Measurements from ENCODE around the gene MEI1.

MEI1 gene

DNA sequence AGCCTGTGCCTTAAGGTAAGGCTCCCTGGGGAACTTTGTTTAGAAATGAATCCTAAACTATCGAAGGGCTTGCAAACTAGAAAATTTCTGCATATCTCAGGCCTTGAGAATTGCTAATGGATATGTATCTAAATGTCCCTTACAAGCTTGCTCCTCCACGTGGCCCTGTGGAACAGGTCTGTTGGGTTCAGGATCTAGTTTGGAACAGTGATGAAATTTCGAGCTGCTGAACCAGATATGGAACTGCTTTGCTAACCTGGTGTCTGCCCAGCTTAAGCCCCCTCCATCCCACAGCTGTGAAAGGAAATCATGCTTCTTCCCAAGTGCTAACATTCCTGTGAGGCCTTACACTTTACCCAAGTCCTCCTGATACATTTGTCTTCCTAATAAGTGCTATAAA is 145.2 kb downstream of the MEI1 start:
- Histone ChIP-seq H2AFZ (ENCODE audit: low read depth, low read length) (no peak overlapping the region), H3K4me3 (ENCODE audit: low read length) (no peak overlapping the region), H3K9me3 (ENCODE audit: insufficient read depth, low read length) (no peaks in the 10 kb centered on the region), H3K36me3 (replicated peaks; ENCODE audit: low read depth, low read length) (peaks cover 73% of the 10 kb centered on the region), H3K4me1 (ENCODE audit: low read length) (peaks cover 26% of the 10 kb centered on the region), H3K27me3 (ENCODE audit: low read depth, low read length) (no peaks in the 10 kb centered on the region), H3K79me2 (ENCODE audit: low read length) (peaks cover 100% of the 10 kb centered on the region), H4K20me1 (ENCODE audit: insufficient read depth, low read length) (peaks cover 96% of the 10 kb centered on the region), H3K9ac (ENCODE audit: low read length) (no peak overlapping the region), H3K4me2 (ENCODE audit: low read length) (no peak overlapping the region), H3K27ac (ENCODE audit: low read length) (no peak overlapping the region)
- TF ChIP-seq EZH2phosphoT487 (IDR thresholded peaks at IDR 0.05; ENCODE audit: low read depth) (no peak), CTCF (IDR thresholded peaks at IDR 0.05; ENCODE audit: low read depth, low read length) (no peak)

GRCh38 chr22:41845380-41846267 is 146.3 kb downstream of the MEI1 start:
- Histone ChIP-seq H3K9me3 (ENCODE audit: insufficient read depth, low read length) (no peaks in the 10 kb centered on the region), H3K4me2 (ENCODE audit: low read length) (no peak overlapping the region), H3K9ac (ENCODE audit: low read length) (no peak overlapping the region), H3K4me1 (ENCODE audit: low read length) (peaks cover 14% of the 10 kb centered on the region), H3K27ac (ENCODE audit: low read length) (no peak overlapping the region), H3K36me3 (replicated peaks; ENCODE audit: low read depth, low read length) (peaks cover 66% of the 10 kb centered on the region), H2AFZ (ENCODE audit: low read depth, low read length) (no peak overlapping the region), H4K20me1 (ENCODE audit: insufficient read depth, low read length) (peaks cover 96% of the 10 kb centered on the region), H3K27me3 (ENCODE audit: low read depth, low read length) (no peaks in the 10 kb centered on the region), H3K79me2 (ENCODE audit: low read length) (peaks cover 100% of the 10 kb centered on the region), H3K4me3 (ENCODE audit: low read length) (no peak overlapping the region)
- TF ChIP-seq CTCF (IDR thresholded peaks at IDR 0.05; ENCODE audit: low read depth, low read length) (no peak), EZH2phosphoT487 (IDR thresholded peaks at IDR 0.05; ENCODE audit: low read depth) (no peak)

GRCh38 chr22:41846268-41846987 is 147.1 kb downstream of the MEI1 start:
- no peak overlapping the region for H3K4me2 ChIP-seq (ENCODE audit: low read length)
- H3K27me3 ChIP-seq (ENCODE audit: low read depth, low read length), result no peaks in the 10 kb centered on the region
- H4K20me1 ChIP-seq (ENCODE audit: insufficient read depth, low read length), result peaks cover 96% of the 10 kb centered on the region
- TF ChIP-seq CTCF (IDR thresholded peaks at IDR 0.05; ENCODE audit: low read depth, low read length) (no peak), EZH2phosphoT487 (IDR thresholded peaks at IDR 0.05; ENCODE audit: low read depth) (no peak)
- H2AFZ ChIP-seq (ENCODE audit: low read depth, low read length), result no peak overlapping the region
- no peak overlapping the region for H3K27ac ChIP-seq (ENCODE audit: low read length)
- H3K36me3 ChIP-seq (replicated peaks; ENCODE audit: low read depth, low read length), result peaks cover 58% of the 10 kb centered on the region
- H3K79me2 ChIP-seq (ENCODE audit: low read length), result peaks cover 100% of the 10 kb centered on the region
- peaks cover 10% of the 10 kb centered on the region for H3K4me1 ChIP-seq (ENCODE audit: low read length)
- H3K9me3 ChIP-seq (ENCODE audit: insufficient read depth, low read length), result no peaks in the 10 kb centered on the region
- no peak overlapping the region for H3K4me3 ChIP-seq (ENCODE audit: low read length)
- no peak overlapping the region for H3K9ac ChIP-seq (ENCODE audit: low read length)

DNA sequence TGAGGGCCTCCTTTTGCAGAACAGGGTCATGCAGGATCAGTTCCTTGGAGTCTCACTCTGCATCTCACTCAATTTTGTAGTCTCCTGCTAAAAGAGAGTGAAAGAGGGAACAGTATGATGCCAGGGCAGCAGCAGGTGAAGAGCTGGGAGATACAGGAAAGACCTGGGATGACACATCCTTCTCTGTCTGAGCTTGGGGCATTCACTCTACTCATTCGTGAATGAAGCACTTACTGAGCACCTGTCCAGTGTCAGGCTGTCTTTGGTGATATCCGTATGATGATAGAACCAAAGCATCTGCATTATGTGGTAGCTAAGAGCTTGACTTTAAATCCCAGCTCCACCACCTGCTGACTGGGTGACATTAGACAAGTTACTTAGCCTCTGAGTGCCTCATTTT is 148.0 kb downstream of the MEI1 start:
- no peaks in the 10 kb centered on the region for H3K9me3 ChIP-seq (ENCODE audit: insufficient read depth, low read length)
- no peaks in the 10 kb centered on the region for H3K27me3 ChIP-seq (ENCODE audit: low read depth, low read length)
- H4K20me1 ChIP-seq (ENCODE audit: insufficient read depth, low read length), result peaks cover 96% of the 10 kb centered on the region
- H3K4me1 ChIP-seq (ENCODE audit: low read length), result peaks cover 10% of the 10 kb centered on the region
- H3K4me3 ChIP-seq (ENCODE audit: low read length), result no peak overlapping the region
- H3K4me2 ChIP-seq (ENCODE audit: low read length), result no peak overlapping the region
- H3K27ac ChIP-seq (ENCODE audit: low read length), result no peak overlapping the region
- H3K36me3 ChIP-seq (replicated peaks; ENCODE audit: low read depth, low read length), result peaks cover 49% of the 10 kb centered on the region
- TF ChIP-seq EZH2phosphoT487 (IDR thresholded peaks at IDR 0.05; ENCODE audit: low read depth) (no peak), CTCF (IDR thresholded peaks at IDR 0.05; ENCODE audit: low read depth, low read length) (no peak)
- peaks cover 100% of the 10 kb centered on the region for H3K79me2 ChIP-seq (ENCODE audit: low read length)
- H3K9ac ChIP-seq (ENCODE audit: low read length), result no peak overlapping the region
- no peak overlapping the region for H2AFZ ChIP-seq (ENCODE audit: low read depth, low read length)

All from OCI-LY3 (cell line).